GM12891 (cell line): ENCODE data around the gene ZNF566.
"Not testable (repeated sequence)": the region's sequence is repeated elsewhere in the genome, so short reads cannot be mapped to it uniquely, and the experiment has no call there.

Experiments used
- DNase-seq: peaks from one replicate; pipeline ENCODE4 v3.0.0; 2011; ENCODE audit warnings: low spot score; ENCODE audit not compliant: insufficient read length
- FAIRE-seq: peaks from 2 replicates; lab custom pipeline; 2011; peaks lifted over from hg19 to GRCh38; lab: Jason Lieb, UNC
- PAX5 ChIP-seq: IDR thresholded peaks from 2 replicates; pipeline ENCODE4 v1.6.1; 2011; ENCODE audit warnings: low read length, moderate library complexity, mild to moderate bottlenecking; ENCODE audit not compliant: insufficient read depth, severe bottlenecking
- POLR2A ChIP-seq: IDR thresholded peaks from 2 replicates; pipeline ENCODE4 v1.6.1; 2011; ENCODE audit warnings: low read depth, low read length, control low read depth
- POLR2AphosphoS5 ChIP-seq: IDR thresholded peaks from 2 replicates; pipeline ENCODE4 v1.6.1; 2011; ENCODE audit warnings: low read depth, low read length, control low read depth
- POU2F2 ChIP-seq: IDR thresholded peaks from 2 replicates; pipeline ENCODE4 v1.6.1; 2011; ENCODE audit warnings: low read depth, mild to moderate bottlenecking, control low read depth, low read length, moderate library complexity
- SPI1 ChIP-seq: IDR thresholded peaks from 2 replicates; pipeline ENCODE4 v1.6.1; 2011; ENCODE audit warnings: low read depth, low read length, control low read depth
- TAF1 ChIP-seq: IDR thresholded peaks from 2 replicates; pipeline ENCODE4 v1.6.1; 2011; ENCODE audit warnings: low read depth, low read length, control low read depth

ZNF566 gene

GRCh38 chr19:36501973-36502372, 12.6 kb upstream of the ZNF566 start:
- FAIRE-seq (no peak), DNase-seq (no peak)
- TF ChIP-seq TAF1 = no peak
- no peak for TF ChIP-seq POU2F2
- TF ChIP-seq SPI1 = no peak
- no peak for TF ChIP-seq PAX5
- no peak for TF ChIP-seq POLR2AphosphoS5
- TF ChIP-seq POLR2A = no peak

GRCh38 chr19:36497001-36497400, 7.6 kb upstream of the ZNF566 start:
- TF ChIP-seq POLR2A (no peak), POU2F2 (no peak), TAF1 (no peak)
- FAIRE-seq (no peak), DNase-seq (no peak)

GRCh38 chr19:36492689-36493453, 3.5 kb upstream of the ZNF566 start:
- peak; percentile 40 for TF ChIP-seq PAX5
- FAIRE-seq = peak; percentile 81
- not testable (repeated sequence) for DNase-seq

- not testable (repeated sequence) for DNase-seq, FAIRE-seq
These were observed 1.5 kb upstream of the ZNF566 start for GRCh38 chr19:36490846-36491245.

- FAIRE-seq (no peak), DNase-seq (peak; percentile 49)
- TF ChIP-seq PAX5 = no peak
- TF ChIP-seq TAF1 = no peak
- no peak for TF ChIP-seq POLR2AphosphoS5
- peak; percentile 49; the same call in 1 of the 2 replicates for TF ChIP-seq SPI1
- TF ChIP-seq POU2F2 = 0 out of 2 replicates have a peak, but pooled peaks have one; percentile 10
- no peak for TF ChIP-seq POLR2A
These were observed 607 bp upstream of the ZNF566 start for GRCh38 chr19:36489920-36490415.

GRCh38 chr19:36488846-36489117, 579 bp downstream of the ZNF566 start:
- FAIRE-seq (no peak), DNase-seq (no peak)
- TF ChIP-seq PAX5 (no peak), TAF1 (no peak), POLR2AphosphoS5 (no peak), SPI1 (no peak), POLR2A (no peak), POU2F2 (no peak)

GRCh38 chr19:36488118-36488845, 1.1 kb downstream of the ZNF566 start:
- no peak for DNase-seq
- no peak for TF ChIP-seq SPI1
- no peak for TF ChIP-seq PAX5
- TF ChIP-seq POLR2A = no peak
- TF ChIP-seq POU2F2 = no peak
- TF ChIP-seq POLR2AphosphoS5 = no peak
- TF ChIP-seq TAF1 = no peak
- FAIRE-seq = no peak

- FAIRE-seq (no peak), DNase-seq (no peak)
- no peak for TF ChIP-seq POLR2AphosphoS5
- TF ChIP-seq SPI1 = peak; percentile 73
These were observed 5.7 kb downstream of the ZNF566 start for GRCh38 chr19:36483653-36484052.

- FAIRE-seq (no peak), DNase-seq (no peak)
- TF ChIP-seq PAX5 = no peak
- TF ChIP-seq SPI1 = no peak
- no peak for TF ChIP-seq POLR2AphosphoS5
- TF ChIP-seq POLR2A = no peak
- TF ChIP-seq POU2F2 = no peak
- no peak for TF ChIP-seq TAF1
These were observed 6.5 kb downstream of the ZNF566 start for GRCh38 chr19:36482876-36483275.

- FAIRE-seq = no peak
- no peak for TF ChIP-seq TAF1
- no peak for TF ChIP-seq POLR2AphosphoS5
- TF ChIP-seq POU2F2 = no peak
- TF ChIP-seq SPI1 = no peak
- no peak for TF ChIP-seq POLR2A
- TF ChIP-seq PAX5 = no peak
- DNase-seq = no peak
These were observed 29.3 kb downstream of the ZNF566 start for GRCh38 chr19:36460046-36460445.

- FAIRE-seq = no peak
These were observed 32.5 kb downstream of the ZNF566 start for GRCh38 chr19:36456831-36457230.

More at GRCh38 chr19:36456831-36457230, 32.5 kb downstream of the ZNF566 start:
- DNase-seq = no peak
- TF ChIP-seq PAX5 (no peak), POLR2AphosphoS5 (no peak), POU2F2 (no peak), POLR2A (no peak)
